HL-60/S4 treated with retinoic acid at 250 ng/mL for 4 days and 3 days (cell line): ENCODE data around the gene LHFPL4.

Experiments used
- in situ Hi-C: fragments of 300-500 bp; cut with MboI; formaldehyde crosslinking; loops from 2 replicates; pipeline ENCODE4 v1.7.0; 2022; ENCODE audit warnings: low sequenced_read_pairs

The LHFPL4 gene

DNA sequence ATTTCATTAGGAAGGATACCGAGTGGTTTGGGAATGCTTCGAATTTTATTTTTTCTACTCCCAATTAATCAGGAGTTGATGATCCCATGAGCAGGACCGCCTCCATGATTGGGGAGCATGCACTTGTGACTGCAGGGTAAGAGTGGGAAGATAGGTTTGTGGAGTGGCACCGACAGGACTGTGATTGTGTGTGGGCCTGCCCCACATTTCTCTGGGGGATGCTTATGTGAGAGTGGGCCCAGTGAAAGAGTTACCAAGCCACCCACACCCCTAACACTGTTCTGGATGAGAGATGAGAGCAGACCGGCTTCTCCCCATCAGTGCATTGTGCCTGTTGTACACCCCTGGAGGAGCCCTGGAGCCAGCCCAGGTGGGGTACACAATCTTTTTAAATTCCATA lies 76.7 kb downstream of the LHFPL4 start:
- in situ Hi-C loops: no loop called here

DNA sequence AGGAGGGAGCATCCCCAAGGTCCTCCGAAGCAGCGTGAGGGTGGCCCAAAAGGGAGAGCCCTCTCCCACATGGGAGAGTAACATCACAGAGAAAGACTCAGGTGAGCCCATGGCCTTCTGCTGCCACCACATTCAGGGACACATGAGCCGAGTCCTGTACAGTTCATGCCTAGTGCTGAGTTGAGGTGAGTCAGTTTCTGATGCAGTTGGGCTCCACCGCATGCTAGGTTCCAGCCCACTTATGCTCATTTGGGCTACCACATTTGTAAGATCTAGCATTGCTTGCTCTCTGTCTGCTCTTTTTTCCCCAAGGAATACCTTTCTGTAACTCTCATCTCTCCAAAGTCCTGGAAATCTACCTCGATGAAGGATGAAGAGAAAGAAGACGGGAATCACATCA lies 79.1 kb downstream of the LHFPL4 start:
- in situ Hi-C loops: no loop called here

DNA sequence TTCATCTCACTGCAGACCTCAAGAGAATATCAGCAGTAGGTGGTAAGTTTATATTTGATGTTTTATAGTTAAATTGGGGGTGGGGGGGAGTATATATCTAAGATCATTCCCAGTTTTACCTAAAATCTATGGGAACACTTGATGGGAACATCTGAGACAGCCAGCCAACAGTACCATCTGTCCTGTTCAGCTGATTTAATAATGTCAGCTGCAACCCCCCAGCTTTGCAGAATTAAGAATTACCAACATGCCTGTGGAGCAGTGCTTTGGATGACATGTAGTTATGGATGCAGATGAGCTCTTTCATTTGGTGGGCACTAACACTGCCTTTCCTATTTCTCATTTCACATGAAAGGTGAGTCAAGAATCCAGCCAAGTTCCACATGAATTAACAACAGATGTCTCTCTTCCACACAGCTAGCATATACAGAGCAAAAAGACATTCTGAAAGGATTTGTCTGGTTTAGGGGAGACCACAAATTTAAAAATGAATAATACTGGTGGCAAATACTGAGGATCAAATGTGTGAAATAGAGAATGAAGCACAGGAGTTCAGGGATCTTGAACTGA lies 80.0 kb downstream of the LHFPL4 start:
- in situ Hi-C loops: no loop called here

DNA sequence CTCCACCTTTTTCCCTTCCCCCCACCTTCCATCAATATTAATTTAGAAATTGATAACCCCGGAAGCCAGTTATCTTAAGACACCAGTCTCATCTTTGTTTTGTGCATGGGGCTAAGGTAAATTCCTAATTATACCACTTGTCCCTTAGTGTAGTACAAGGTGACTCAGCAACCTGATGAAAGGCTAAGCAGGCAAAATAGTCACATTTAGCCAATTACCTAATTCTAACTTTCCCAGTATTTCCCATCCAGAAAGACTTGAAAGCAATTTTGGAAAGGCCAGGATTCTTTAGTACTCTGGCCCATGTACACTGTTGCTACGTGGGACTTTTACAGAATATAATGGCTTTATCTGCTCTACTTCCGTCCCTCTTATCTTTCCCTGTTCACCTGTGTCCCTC lies 83.6 kb downstream of the LHFPL4 start:
- in situ Hi-C loops: no loop called here

DNA sequence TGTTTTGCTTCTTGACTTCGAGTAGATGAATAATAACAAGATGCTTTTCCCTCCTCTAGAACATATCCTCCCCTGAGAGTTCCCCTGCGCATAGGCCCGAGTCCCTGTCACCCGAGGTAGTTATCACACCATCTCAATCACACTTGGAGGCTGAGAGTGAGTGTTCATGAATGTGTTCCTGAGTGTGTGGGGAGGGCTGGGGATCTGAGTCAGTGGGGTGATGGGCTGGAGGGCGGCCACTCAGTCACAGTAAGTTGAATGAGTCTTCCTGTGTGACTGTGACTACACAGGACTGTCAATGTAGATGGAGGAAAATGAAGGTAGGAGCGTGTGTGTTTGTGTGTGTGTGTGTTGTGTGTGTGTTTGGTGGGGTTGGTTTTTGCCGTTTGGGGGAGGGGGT lies 85.2 kb downstream of the LHFPL4 start:
- in situ Hi-C loops: no loop called here

DNA sequence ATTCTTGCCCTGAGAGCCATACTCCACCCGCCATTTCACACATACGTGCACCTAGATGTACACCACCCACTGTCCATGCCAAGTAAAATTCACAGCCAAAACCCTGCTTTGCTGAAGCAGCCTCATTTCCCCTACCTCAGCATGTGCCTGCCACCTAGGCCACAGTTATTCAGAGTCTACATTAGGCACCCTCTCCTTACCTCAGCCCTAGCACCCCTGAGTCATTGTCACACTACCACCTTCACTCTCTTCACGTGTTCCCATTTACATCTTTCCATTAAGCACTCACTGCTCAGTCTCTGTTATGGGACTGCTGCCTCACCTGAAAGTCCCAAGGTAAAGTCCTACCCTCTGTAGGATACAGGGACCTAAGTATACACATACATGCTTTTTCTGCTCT lies 86.2 kb downstream of the LHFPL4 start:
- in situ Hi-C loops: no loop called here

DNA sequence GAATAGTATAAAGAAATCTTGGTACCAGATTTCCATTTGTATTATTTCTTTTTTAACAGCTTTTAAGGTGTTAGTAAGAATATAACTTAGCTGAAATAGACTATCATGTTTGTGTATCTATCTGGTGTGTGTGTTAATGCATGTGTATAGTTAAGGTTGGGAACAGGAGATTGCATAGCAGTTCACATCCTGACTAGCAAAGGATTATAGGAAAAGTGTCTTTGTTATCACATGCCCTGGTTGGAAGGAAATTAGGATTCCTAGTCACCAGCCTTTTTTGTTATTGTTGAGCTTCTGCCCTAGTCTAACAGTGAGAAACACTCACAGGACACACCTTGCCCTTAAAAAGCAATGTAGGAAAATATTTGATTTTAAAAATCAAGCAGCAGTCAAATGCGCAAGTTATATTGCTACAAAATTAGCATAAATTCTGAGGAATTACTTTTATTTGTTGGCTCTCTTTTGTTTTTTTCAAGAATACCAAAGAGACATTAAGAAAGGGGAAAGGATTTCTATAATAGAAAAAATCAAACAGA lies 98.0 kb downstream of the LHFPL4 start:
- in situ Hi-C loops: no loop called here

DNA sequence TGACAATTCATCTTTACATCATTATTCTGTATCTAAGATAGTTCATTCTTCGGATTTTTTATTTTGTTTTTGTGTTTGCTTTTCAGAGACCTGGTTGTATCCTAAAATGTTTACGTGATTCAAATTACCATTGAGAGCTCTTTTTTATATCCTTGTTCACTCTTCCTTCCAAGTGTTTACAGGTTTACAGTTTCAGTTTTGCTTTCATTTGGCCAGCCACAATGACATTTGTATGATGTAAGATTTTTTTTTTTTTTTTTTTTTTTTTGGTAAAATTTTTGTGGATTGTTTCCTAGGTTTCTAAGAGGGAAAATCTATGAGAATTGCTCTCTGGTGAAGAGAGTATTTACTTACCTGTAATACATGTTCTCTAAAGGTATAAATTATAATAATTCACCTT lies 101.2 kb downstream of the LHFPL4 start:
- in situ Hi-C loops: no loop called here

DNA sequence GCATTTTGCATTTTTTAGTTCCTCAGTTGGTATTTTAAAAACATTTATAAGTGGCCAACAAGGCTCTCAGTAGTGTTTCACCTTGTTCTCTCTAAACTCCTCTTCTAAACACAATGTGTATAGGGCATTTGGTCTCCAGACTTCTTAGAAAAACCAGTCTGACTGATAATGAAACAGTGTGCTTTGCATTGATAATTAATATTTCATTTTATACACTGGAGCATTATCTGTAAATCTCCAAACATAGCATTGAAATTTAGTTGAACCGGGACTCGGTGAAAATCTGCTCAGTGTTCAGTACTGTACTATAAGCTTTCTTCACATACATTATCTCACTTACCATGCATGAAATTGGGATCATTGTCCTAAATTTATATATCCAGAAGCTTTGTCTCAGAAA lies 102.6 kb downstream of the LHFPL4 start:
- in situ Hi-C loops: no loop called here

DNA sequence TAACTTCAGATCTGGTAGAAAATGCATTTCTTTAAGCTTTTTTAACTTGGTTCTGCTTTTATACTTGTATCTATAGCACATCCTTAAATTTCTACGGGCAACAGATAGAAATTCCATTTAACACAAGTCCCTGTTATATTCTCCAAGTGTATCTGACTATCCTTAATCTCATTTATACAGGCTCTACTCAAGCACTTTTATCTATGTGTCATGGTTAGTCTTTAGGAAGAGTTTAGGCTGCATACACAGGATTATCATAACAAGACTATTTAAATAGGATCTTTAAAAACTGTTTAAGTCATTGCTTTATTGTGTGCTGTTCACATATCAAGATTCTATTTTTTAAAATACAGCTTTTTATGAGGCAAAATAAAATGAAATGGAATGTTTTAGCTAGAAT lies 103.5 kb downstream of the LHFPL4 start:
- in situ Hi-C loops: no loop called here

DNA sequence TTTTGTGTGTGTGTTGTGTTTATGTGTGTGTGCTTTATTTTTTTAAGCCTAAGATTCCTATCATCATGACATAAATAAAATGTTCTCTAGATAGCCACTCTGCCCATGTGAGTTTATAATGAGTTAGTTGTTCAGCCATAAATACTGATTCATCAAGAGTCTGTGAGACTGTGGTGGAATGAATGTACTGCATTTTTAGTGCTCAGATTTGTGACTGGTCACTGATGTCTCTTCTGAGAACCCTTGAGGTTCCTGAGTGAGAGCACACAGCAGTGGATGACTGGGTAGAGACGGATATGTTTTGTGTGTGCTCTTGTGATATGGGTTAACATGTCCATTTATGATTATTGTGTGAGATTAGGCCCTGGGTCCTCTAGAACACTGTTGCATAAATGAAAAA lies 105.0 kb downstream of the LHFPL4 start:
- in situ Hi-C loops: no loop called here
